ENCODE measurements around the gene TOGARAM2. TPM values are rescaled to one million over a fixed set of nuclear protein-coding genes. Genes with fewer than 3 reads are reported as not detected.

TOGARAM2 gene
- polyA plus RNA-seq, 3 donors = 0.30 to 3.0 (median 0.31) TPM

- no peak overlapping the region for H3K27ac ChIP-seq (ENCODE audit: low read depth, low read length)
- WGBS, 3 donors = 30 to 48% (median 34%) methylated on average over 19 of the region's 19 CpGs
Observed at GRCh38 chr2:29011418-29012060, 30.4 kb downstream of the TOGARAM2 start.

- H3K27ac ChIP-seq (ENCODE audit: low read depth, low read length) = no peak overlapping the region
- 21 to 30% (median 23%) methylated on average over 9 of the region's 9 CpGs for WGBS, 3 donors
Observed at GRCh38 chr2:29012211-29012681, 31.1 kb downstream of the TOGARAM2 start.

- no peak overlapping the region for H3K27ac ChIP-seq (ENCODE audit: low read depth, low read length)
- 80 to 83% (median 81%) methylated on average over 11 of the region's 11 CpGs for WGBS, 3 donors
Observed at GRCh38 chr2:29013057-29013780, 32.1 kb downstream of the TOGARAM2 start.

GRCh38 chr2:29014331-29014730, 33.2 kb downstream of the TOGARAM2 start:
- WGBS, 3 donors = 61 to 77% (median 65%) methylated on average over 8 of the region's 8 CpGs
- no peak overlapping the region for H3K27ac ChIP-seq (ENCODE audit: low read depth, low read length)

GRCh38 chr2:29014811-29015421, 33.8 kb downstream of the TOGARAM2 start:
- H3K27ac ChIP-seq (ENCODE audit: low read depth, low read length) = no peak overlapping the region
- 39 to 71% (median 48%) methylated on average over 13 of the region's 13 CpGs for WGBS, 3 donors

- 71 to 80% (median 72%) methylated on average over 17 of the region's 17 CpGs for WGBS, 3 donors
- no peak overlapping the region for H3K27ac ChIP-seq (ENCODE audit: low read depth, low read length)
Observed at GRCh38 chr2:29015701-29016470, 34.8 kb downstream of the TOGARAM2 start.

GRCh38 chr2:29016504-29016903, 35.4 kb downstream of the TOGARAM2 start:
- H3K27ac ChIP-seq (ENCODE audit: low read depth, low read length) = no peak overlapping the region
- 39 to 55% (median 50%) methylated on average over 5 of the region's 5 CpGs for WGBS, 3 donors

- no peak overlapping the region for H3K27ac ChIP-seq (ENCODE audit: low read depth, low read length)
- WGBS, 3 donors = 79 to 88% (median 82%) methylated on average over 19 of the region's 19 CpGs
Observed at GRCh38 chr2:29017716-29018435, 36.8 kb downstream of the TOGARAM2 start.

- 82 to 92% (median 92%) methylated on average over 10 to 11 of the region's 11 CpGs for WGBS, 3 donors
- H3K27ac ChIP-seq (ENCODE audit: low read depth, low read length) = no peak overlapping the region
Observed at GRCh38 chr2:29021886-29022285, 40.8 kb downstream of the TOGARAM2 start.

GRCh38 chr2:29022679-29023078, 41.6 kb downstream of the TOGARAM2 start:
- H3K27ac ChIP-seq (ENCODE audit: low read depth, low read length) = no peak overlapping the region
- 76 to 85% (median 81%) methylated on average over 6 of the region's 6 CpGs for WGBS, 3 donors

GRCh38 chr2:29023188-29023587, 42.1 kb downstream of the TOGARAM2 start:
- no peak overlapping the region for H3K27ac ChIP-seq (ENCODE audit: low read depth, low read length)
- 88 to 92% (median 89%) methylated on average over 4 of the region's 4 CpGs for WGBS, 3 donors

- 75 to 91% (median 90%) methylated on average over 4 of the region's 4 CpGs for WGBS, 3 donors
- no peak overlapping the region for H3K27ac ChIP-seq (ENCODE audit: low read depth, low read length)
Observed at GRCh38 chr2:29024882-29025430, 43.9 kb downstream of the TOGARAM2 start.

GRCh38 chr2:29025711-29026110, 44.6 kb downstream of the TOGARAM2 start:
- H3K27ac ChIP-seq (ENCODE audit: low read depth, low read length) = no peak overlapping the region
- 81 to 94% (median 85%) methylated on average over 3 of the region's 3 CpGs for WGBS, 3 donors

GRCh38 chr2:29031046-29031445, 49.9 kb downstream of the TOGARAM2 start:
- no peak overlapping the region for H3K27ac ChIP-seq (ENCODE audit: low read depth, low read length)

GRCh38 chr2:29032189-29032588, 51.1 kb downstream of the TOGARAM2 start:
- 92 to 98% (median 96%) methylated on average over 5 of the region's 5 CpGs for WGBS, 3 donors

GRCh38 chr2:29033172-29033571, 52.1 kb downstream of the TOGARAM2 start:
- 53 to 65% (median 60%) methylated on average over 2 of the region's 2 CpGs for WGBS, 3 donors
- no peak overlapping the region for H3K27ac ChIP-seq (ENCODE audit: low read depth, low read length)

More at GRCh38 chr2:29032189-29032588, 51.1 kb downstream of the TOGARAM2 start:
- no peak overlapping the region for H3K27ac ChIP-seq (ENCODE audit: low read depth, low read length)

- WGBS, 3 donors = 70 to 86% (median 72%) methylated on average over 6 of the region's 6 CpGs
- H3K27ac ChIP-seq (ENCODE audit: low read depth, low read length) = no peak overlapping the region
Observed at GRCh38 chr2:29033656-29034055, 52.6 kb downstream of the TOGARAM2 start.
